ENCODE results near the gene ZDHHC11B.
"Not testable (repeated sequence)": the region's sequence is repeated elsewhere in the genome, so short reads cannot be mapped to it uniquely, and the experiment has no call there.

DNA sequence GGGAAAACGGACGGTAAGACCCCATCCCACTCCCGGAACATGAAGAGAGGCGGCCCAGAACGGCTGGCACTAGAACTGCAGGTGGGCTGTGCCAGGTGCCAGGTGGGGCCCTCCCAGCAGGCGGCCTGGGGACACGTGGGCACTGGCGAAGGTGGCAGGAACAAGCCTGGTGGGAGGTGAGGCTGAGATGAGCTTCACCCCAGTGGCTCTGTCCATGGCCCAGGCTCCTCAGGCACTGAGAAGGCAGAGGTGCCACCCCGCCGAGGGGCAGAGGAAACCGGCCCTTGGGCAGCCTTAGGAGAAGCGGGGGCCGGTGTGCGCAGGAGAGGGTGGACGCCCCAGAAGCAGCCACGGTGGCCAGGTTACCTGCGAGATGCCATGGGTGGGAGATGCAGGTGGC, 4.0 kb downstream of the ZDHHC11B start:
- TF ChIP-seq, protein P1, sequence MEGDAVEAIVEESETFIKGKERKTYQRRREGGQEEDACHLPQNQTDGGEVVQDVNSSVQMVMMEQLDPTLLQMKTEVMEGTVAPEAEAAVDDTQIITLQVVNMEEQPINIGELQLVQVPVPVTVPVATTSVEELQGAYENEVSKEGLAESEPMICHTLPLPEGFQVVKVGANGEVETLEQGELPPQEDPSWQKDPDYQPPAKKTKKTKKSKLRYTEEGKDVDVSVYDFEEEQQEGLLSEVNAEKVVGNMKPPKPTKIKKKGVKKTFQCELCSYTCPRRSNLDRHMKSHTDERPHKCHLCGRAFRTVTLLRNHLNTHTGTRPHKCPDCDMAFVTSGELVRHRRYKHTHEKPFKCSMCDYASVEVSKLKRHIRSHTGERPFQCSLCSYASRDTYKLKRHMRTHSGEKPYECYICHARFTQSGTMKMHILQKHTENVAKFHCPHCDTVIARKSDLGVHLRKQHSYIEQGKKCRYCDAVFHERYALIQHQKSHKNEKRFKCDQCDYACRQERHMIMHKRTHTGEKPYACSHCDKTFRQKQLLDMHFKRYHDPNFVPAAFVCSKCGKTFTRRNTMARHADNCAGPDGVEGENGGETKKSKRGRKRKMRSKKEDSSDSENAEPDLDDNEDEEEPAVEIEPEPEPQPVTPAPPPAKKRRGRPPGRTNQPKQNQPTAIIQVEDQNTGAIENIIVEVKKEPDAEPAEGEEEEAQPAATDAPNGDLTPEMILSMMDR (IDR thresholded peaks at IDR 0.05) = not testable (repeated sequence)
- TF ChIP-seq EZH2 (IDR thresholded peaks at IDR 0.05) = not testable (repeated sequence)

Measured in neural progenitor cell (in vitro differentiated cells).